Suprapubic skin (tissue), 4 donors: ENCODE results near the gene IGSF9. TPM values are rescaled to one million over a fixed set of nuclear protein-coding genes. Genes with fewer than 3 reads are reported as not detected.

Source experiments
- DNase-seq, 2 donors: peaks; one replicate each; pipeline ENCODE4 v3.0.0-alpha.2; 2019; ENCODE audit warnings: low spot score in 2 of 2
- H3K27ac ChIP-seq: fragments of 200-600 bp; sonication (generic); one replicate; pipeline ENCODE4 v1.5.1; 2019
- H3K27me3 ChIP-seq: fragments of 200-600 bp; sonication (generic); one replicate; pipeline ENCODE4 v1.5.1; 2019
- H3K36me3 ChIP-seq: fragments of 200-600 bp; sonication (generic); one replicate; pipeline ENCODE4 v1.5.1; 2019
- H3K4me1 ChIP-seq: fragments of 200-600 bp; sonication (generic); one replicate; pipeline ENCODE4 v1.5.1; 2019
- H3K4me3 ChIP-seq: fragments of 200-600 bp; sonication (generic); one replicate; pipeline ENCODE4 v1.5.1; 2019; ENCODE audit warnings: mild to moderate bottlenecking
- H3K9me3 ChIP-seq: fragments of 200-600 bp; sonication (generic); one replicate; pipeline ENCODE4 v1.5.1; 2019
- CTCF ChIP-seq, 2 donors: fragments of 200-600 bp in 1 of 2; fragments of 450-650 bp in 1 of 2; sonication (generic) in 1 of 2; IDR thresholded peaks; one replicate each; pipeline ENCODE4 v1.5.1; 2016 to 2019; ENCODE audit warnings: antibody characterized with exemption in 2 of 2, mild to moderate bottlenecking in 1 of 2, moderate library complexity in 1 of 2
- EP300 ChIP-seq: sonication (generic); formaldehyde crosslinking; IDR thresholded peaks from one replicate; pipeline ENCODE4 v1.6.1; 2017; ENCODE audit warnings: antibody characterized with exemption
- POLR2A ChIP-seq, 2 donors: fragments of 450-650 bp; IDR thresholded peaks; one replicate each; pipeline ENCODE4 v1.6.1; 2017; ENCODE audit warnings: antibody characterized with exemption in 2 of 2, mild to moderate bottlenecking in 2 of 2, moderate library complexity in 2 of 2
- POLR2AphosphoS5 ChIP-seq, 3 donors: sonication (generic); formaldehyde crosslinking; IDR thresholded peaks; one replicate each; pipeline ENCODE4 v1.6.1; 2017; ENCODE audit warnings: antibody characterized with exemption in 3 of 3
- WGBS: methylation state at CpG from one replicate; pipeline ENCODE4 v1.1.5; 2018; 5-methylcytosine and 5-hydroxymethylcytosine counted together
- total RNA-seq, 4 donors: library from RNA; depleted of rRNA; stranded (reverse); fragments of >200 nt; gene quantifications; one replicate each; pipeline ENCODE4 v1.1.0, GENCODE V29; 2016

IGSF9 gene
- total RNA-seq, 4 donors from 2014 or later = 26.1 to 44.1 (median 28.4) TPM

GRCh38 chr1:159921700-159922504, 23.5 kb downstream of the IGSF9 start:
- TF ChIP-seq POLR2AphosphoS5 (IDR thresholded peaks at IDR 0.05) (no peak), EP300 (no peak), POLR2A (IDR thresholded peaks at IDR 0.05) (no peak), CTCF (IDR thresholded peaks at IDR 0.05) (no peak)
- peak overlapping the region; percentile 63 for H3K4me3 ChIP-seq
- H3K9me3 ChIP-seq = no peaks in the 10 kb centered on the region
- H3K27ac ChIP-seq = peak overlapping the region; percentile 94
- peaks cover 76% of the 10 kb centered on the region for H3K4me1 ChIP-seq
- WGBS = 32% methylated on average over 17 of the region's 18 CpGs
- H3K27me3 ChIP-seq = no peaks in the 10 kb centered on the region
- peaks cover 35% of the 10 kb centered on the region for H3K36me3 ChIP-seq
- peak in 1 of 2 donors; percentile 74 for DNase-seq

GRCh38 chr1:159921251-159921650, 24.2 kb downstream of the IGSF9 start:
- peak overlapping the region; percentile 63 for H3K4me3 ChIP-seq
- 38% methylated on average over 1 of the region's 1 CpG for WGBS
- H3K9me3 ChIP-seq = no peaks in the 10 kb centered on the region
- DNase-seq = no peak
- peak overlapping the region; percentile 94 for H3K27ac ChIP-seq
- peaks cover 35% of the 10 kb centered on the region for H3K36me3 ChIP-seq
- H3K4me1 ChIP-seq = peaks cover 82% of the 10 kb centered on the region
- TF ChIP-seq EP300 (no peak), POLR2AphosphoS5 (IDR thresholded peaks at IDR 0.05) (no peak), POLR2A (IDR thresholded peaks at IDR 0.05) (no peak), CTCF (IDR thresholded peaks at IDR 0.05) (no peak)
- H3K27me3 ChIP-seq = no peaks in the 10 kb centered on the region

GRCh38 chr1:159920651-159921050, 24.8 kb downstream of the IGSF9 start:
- Histone ChIP-seq H3K27me3 (no peaks in the 10 kb centered on the region), H3K4me1 (peaks cover 82% of the 10 kb centered on the region), H3K27ac (peak overlapping the region; percentile 94), H3K9me3 (no peaks in the 10 kb centered on the region), H3K4me3 (no peak overlapping the region), H3K36me3 (peaks cover 35% of the 10 kb centered on the region)
- 71% methylated on average over 1 of the region's 1 CpG for WGBS
- DNase-seq = no peak
- TF ChIP-seq POLR2AphosphoS5 (IDR thresholded peaks at IDR 0.05) (no peak), CTCF (IDR thresholded peaks at IDR 0.05) (no peak), POLR2A (IDR thresholded peaks at IDR 0.05) (no peak), EP300 (no peak)

- Histone ChIP-seq H3K9me3 (no peaks in the 10 kb centered on the region), H3K4me1 (peaks cover 83% of the 10 kb centered on the region), H3K36me3 (peaks cover 35% of the 10 kb centered on the region), H3K27me3 (no peaks in the 10 kb centered on the region), H3K27ac (no peak overlapping the region), H3K4me3 (no peak overlapping the region)
- peak in 1 of 2 donors; percentile 64 for DNase-seq
- TF ChIP-seq CTCF (IDR thresholded peaks at IDR 0.05) (no peak), POLR2A (IDR thresholded peaks at IDR 0.05) (no peak), POLR2AphosphoS5 (IDR thresholded peaks at IDR 0.05) (no peak), EP300 (no peak)
- WGBS = 80% methylated on average over 10 of the region's 10 CpGs
Measured at GRCh38 chr1:159920202-159920601, 25.2 kb downstream of the IGSF9 start.

- peaks cover 35% of the 10 kb centered on the region for H3K36me3 ChIP-seq
- 93% methylated on average over 10 of the region's 10 CpGs for WGBS
- no peaks in the 10 kb centered on the region for H3K27me3 ChIP-seq
- no peak for TF ChIP-seq POLR2A (IDR thresholded peaks at IDR 0.05)
- TF ChIP-seq POLR2AphosphoS5 (IDR thresholded peaks at IDR 0.05) = no peak
- no peak for TF ChIP-seq CTCF (IDR thresholded peaks at IDR 0.05)
- TF ChIP-seq EP300 = no peak
- H3K4me1 ChIP-seq = peaks cover 86% of the 10 kb centered on the region
- no peak for DNase-seq
- H3K27ac ChIP-seq = no peak overlapping the region
- no peaks in the 10 kb centered on the region for H3K9me3 ChIP-seq
- no peak overlapping the region for H3K4me3 ChIP-seq
Measured at GRCh38 chr1:159919236-159919865, 26.1 kb downstream of the IGSF9 start.
